A549 (cell line): ENCODE data around the gene RASSF8. TPM values are rescaled to one million over a fixed set of nuclear protein-coding genes. Genes with fewer than 3 reads are reported as not detected.

Experiments
- ATAC-seq, 2 experiments: fragments of 200-7000 bp in 1 of 2; fragments of >200 bp in 1 of 2; cut with Nextera tagmentation in 1 of 2; cut with Tn5 transposase in 1 of 2; 3 replicates each; pipeline versions ENCODE4 v1.8.0 to v1.9.1; 2018 to 2020; ENCODE audit warnings: mild to moderate bottlenecking in 1 of 2, moderate library complexity in 1 of 2
- CTCF ChIA-PET: fragments of 300-600 bp; sonication (Branson Sonifier 250); formaldehyde crosslinking; extraction: SDS; loops from one replicate; lab custom pipeline; 2021; ENCODE audit warnings: antibody characterized with exemption, inconsistent platforms; lab: Yijun Ruan, JAX
- POLR2A ChIA-PET: fragments of 350-600 bp; formaldehyde crosslinking; extraction: SDS; loops from one replicate; lab custom pipeline; 2021; ENCODE audit warnings: antibody characterized with exemption, inconsistent platforms; lab: Yijun Ruan, JAX
- DNase-seq, 2 experiments: peaks; one replicate each; pipeline versions ENCODE4 v3.0.0 to v3.0.0-alpha.2; 2011 to 2016; ENCODE audit warnings: low read depth in 1 of 2, low spot score in 1 of 2
- FAIRE-seq: peaks from 2 replicates; lab custom pipeline; 2011; peaks lifted over from hg19 to GRCh38; lab: Jason Lieb, UNC
- H3K27ac ChIP-seq, 2 experiments: fragments of >200 bp; sonication (Bioruptor Twin); formaldehyde crosslinking; 3 replicates each; pipeline ENCODE4 v1.5.1; 2016 to 2017
- H3K4me1 ChIP-seq: fragments of >200 bp; sonication (Bioruptor Twin); formaldehyde crosslinking; 3 replicates; pipeline ENCODE4 v1.6.1; 2016
- H3K4me2 ChIP-seq: fragments of >200 bp; sonication (Bioruptor Twin); formaldehyde crosslinking; 3 replicates; pipeline ENCODE4 v1.6.1; 2016
- H3K4me3 ChIP-seq: fragments of >200 bp; sonication (Bioruptor Twin); formaldehyde crosslinking; 3 replicates; pipeline ENCODE4 v1.5.1; 2016
- H3K9me3 ChIP-seq: fragments of >200 bp; sonication (Bioruptor Twin); formaldehyde crosslinking; 3 replicates; pipeline ENCODE4 v1.6.1; 2016
- BHLHE40 ChIP-seq: IDR thresholded peaks from 2 replicates; pipeline ENCODE4 v1.6.1; 2012; ENCODE audit warnings: low read depth, low read length, inconsistent platforms
- CHD2 ChIP-seq: fragments of 150-350 bp; IDR thresholded peaks from 2 replicates; pipeline ENCODE4 v1.6.1; 2014; ENCODE audit warnings: low read length; ENCODE audit not compliant: partially characterized antibody
- E2F6 ChIP-seq: IDR thresholded peaks from 2 replicates; pipeline ENCODE4 v1.6.1; 2012; ENCODE audit warnings: low read depth, borderline replicate concordance
- ESRRA ChIP-seq: fragments of 150-350 bp; IDR thresholded peaks from 2 replicates; pipeline ENCODE4 v1.6.1; 2014; ENCODE audit warnings: mild to moderate bottlenecking, low read length, borderline replicate concordance
- FOSB ChIP-seq: fragments of 250-450 bp; sonication (Bioruptor Pico); IDR thresholded peaks from 2 replicates; pipeline ENCODE4 v1.5.0; 2020; ENCODE audit warnings: mild to moderate bottlenecking, moderate library complexity
- FOSL2 ChIP-seq, 2 experiments: fragments of 450-650 bp in 1 of 2; fragments of >200 bp in 1 of 2; sonication (Bioruptor Twin) in 1 of 2; formaldehyde crosslinking; IDR thresholded peaks; 2 replicates each; pipeline versions ENCODE4 v1.5.0 to v1.6.1; 2016 to 2020; ENCODE audit warnings: mild to moderate bottlenecking in 1 of 2, moderate library complexity in 1 of 2
- FOXS1 ChIP-seq: fragments of 250-450 bp; sonication (Bioruptor Pico); IDR thresholded peaks from 2 replicates; pipeline ENCODE4 v1.5.0; 2020; ENCODE audit warnings: mild to moderate bottlenecking, moderate library complexity
- GATA3 ChIP-seq: IDR thresholded peaks from 2 replicates; pipeline ENCODE4 v1.6.1; 2012; ENCODE audit warnings: borderline replicate concordance
- HES2 ChIP-seq: fragments of >200 bp; sonication (Bioruptor Twin); formaldehyde crosslinking; IDR thresholded peaks from 2 replicates; pipeline ENCODE4 v1.6.1; 2016
- HOXA7 ChIP-seq: fragments of 250-450 bp; sonication (Bioruptor Pico); IDR thresholded peaks from 2 replicates; pipeline ENCODE4 v1.5.0; 2020; ENCODE audit warnings: mild to moderate bottlenecking, moderate library complexity
- HOXB13 ChIP-seq: fragments of 250-450 bp; sonication (Bioruptor Pico); IDR thresholded peaks from 2 replicates; pipeline ENCODE4 v1.5.0; 2020; ENCODE audit warnings: low read depth, mild to moderate bottlenecking, moderate library complexity
- HOXB5 ChIP-seq: fragments of 250-450 bp; sonication (Bioruptor Pico); IDR thresholded peaks from 2 replicates; pipeline ENCODE4 v1.5.0; 2020; ENCODE audit warnings: mild to moderate bottlenecking, moderate library complexity
- JUNB ChIP-seq: fragments of >200 bp; sonication (Bioruptor Twin); formaldehyde crosslinking; IDR thresholded peaks from 2 replicates; pipeline ENCODE4 v1.6.1; 2016
- KDM5A ChIP-seq: fragments of 200-600 bp; sonication (generic); IDR thresholded peaks from 2 replicates; pipeline ENCODE4 v1.6.1; 2016; ENCODE audit warnings: antibody characterized with exemption, mild to moderate bottlenecking
- MAFK ChIP-seq: fragments of 450-650 bp; IDR thresholded peaks from 2 replicates; pipeline ENCODE4 v1.6.1; 2014; ENCODE audit not compliant: partially characterized antibody
- MAX ChIP-seq: IDR thresholded peaks from 2 replicates; pipeline ENCODE4 v1.6.1; 2012
- NFE2L2 ChIP-seq: fragments of 150-350 bp; conservative IDR thresholded peaks from 2 replicates; pipeline ENCODE4 v1.6.1; 2014; ENCODE audit warnings: low read length
- NPAS2 ChIP-seq: fragments of 250-450 bp; sonication (Bioruptor Pico); IDR thresholded peaks from 2 replicates; pipeline ENCODE4 v1.8.0; 2022; ENCODE audit warnings: mild to moderate bottlenecking, moderate library complexity, borderline replicate concordance
- NR3C1 ChIP-seq: fragments of >200 bp; sonication (Bioruptor Twin); formaldehyde crosslinking; IDR thresholded peaks from 3 replicates; pipeline ENCODE4 v1.6.1; 2017
- PBX3 ChIP-seq: IDR thresholded peaks from 2 replicates; pipeline ENCODE4 v1.6.1; 2012
- RARB ChIP-seq: fragments of 250-450 bp; sonication (Bioruptor Pico); IDR thresholded peaks from 2 replicates; pipeline ENCODE4 v1.8.0; 2021; ENCODE audit warnings: mild to moderate bottlenecking, moderate library complexity
- SMC3 ChIP-seq: fragments of >200 bp; sonication (Bioruptor Twin); formaldehyde crosslinking; IDR thresholded peaks from 3 replicates; pipeline ENCODE4 v1.6.1; 2018; ENCODE audit warnings: inconsistent platforms
- ZC3H11A ChIP-seq: fragments of 450-650 bp; IDR thresholded peaks from 2 replicates; pipeline ENCODE4 v1.6.1; 2014; ENCODE audit warnings: antibody characterized with exemption, mild to moderate bottlenecking
- ZNF302 ChIP-seq: fragments of 250-450 bp; sonication (Bioruptor Pico); IDR thresholded peaks from 2 replicates; pipeline ENCODE4 v1.9.0; 2021; ENCODE audit warnings: inconsistent platforms, mild to moderate bottlenecking, moderate library complexity
- ZSCAN20 ChIP-seq: fragments of 250-450 bp; sonication (Bioruptor Pico); IDR thresholded peaks from 2 replicates; pipeline ENCODE4 v1.8.0; 2022; ENCODE audit warnings: mild to moderate bottlenecking, moderate library complexity
- WGBS: methylation state at CpG from one replicate; pipeline ENCODE4 v1.1.6; 2017; ENCODE audit errors: missing lambda C conversion rate; 5-methylcytosine and 5-hydroxymethylcytosine counted together
- polyA plus RNA-seq, 4 experiments: library from polyadenylated mRNA; depleted of rRNA in 3 of 4; stranded (reverse); fragments of >200 nt; fragmentation: RNase III in 1 of 4; extraction: RNeasy Plus Mini Kit Qiagen cat#74134 plus additional on column Dnase treatment in 1 of 4; gene quantifications; 2 replicates in 3 of 4; 3 replicates in 1 of 4; pipeline ENCODE4 v1.2.3, GENCODE V29; 2011 to 2017

RASSF8 gene
- polyA plus RNA-seq, 2 of the 4 experiments (the other 2 are of a cell fraction), result 5.7 to 8.7 TPM

GRCh38 chr12:25994901-25995625, 36.6 kb downstream of the RASSF8 start:
- Histone ChIP-seq H3K9me3 (no peaks in the 10 kb centered on the region), H3K27ac (no peak overlapping the region), H3K4me2 (no peak overlapping the region), H3K4me3 (no peak overlapping the region), H3K4me1 (peaks cover 18% of the 10 kb centered on the region)
- ATAC-seq, result no peak
- no peak for TF ChIP-seq BHLHE40
- TF ChIP-seq ZSCAN20 (CRISPR knock-in tag), result no peak
- TF ChIP-seq NFE2L2, result no peak
- no peak for TF ChIP-seq NR3C1
- no peak for TF ChIP-seq JUNB
- no peak for TF ChIP-seq RARB (CRISPR knock-in tag)
- no peak for TF ChIP-seq HES2
- no peak for TF ChIP-seq NPAS2 (CRISPR knock-in tag)
- no peak for TF ChIP-seq MAX
- no peak for TF ChIP-seq SMC3
- no peak for TF ChIP-seq E2F6
- no peak for TF ChIP-seq FOSL2 (IDR thresholded peaks at IDR 0.05)
- TF ChIP-seq FOSL2 (CRISPR knock-in tag; IDR thresholded peaks at IDR 0.05), result no peak
- no peak for TF ChIP-seq GATA3
- no peak for TF ChIP-seq HOXA7 (CRISPR knock-in tag)
- no peak for TF ChIP-seq HOXB13 (CRISPR knock-in tag)
- TF ChIP-seq ZC3H11A, result no peak
- no peak for TF ChIP-seq FOXS1 (CRISPR knock-in tag)
- no peak for TF ChIP-seq HOXB5 (CRISPR knock-in tag)
- FAIRE-seq, result no peak
- 80% methylated on average over 2 of the region's 2 CpGs for WGBS
- CTCF ChIA-PET, result interaction anchor here (0.7 kb wide), 1 partner anchor 11 kb away, joined by 3 read pairs; no protein-coding TSS in a partner anchor
- POLR2A ChIA-PET, result no interaction called here
- no peak for DNase-seq

- no peak for FAIRE-seq
- H3K27ac ChIP-seq, result no peak overlapping the region
- no peak for TF ChIP-seq KDM5A
- TF ChIP-seq ZNF302 (CRISPR knock-in tag), result no peak
- no peak for TF ChIP-seq MAFK
- no peak for TF ChIP-seq ESRRA
- TF ChIP-seq PBX3, result no peak
- TF ChIP-seq NFE2L2, result no peak
- TF ChIP-seq SMC3, result no peak
- no peak for TF ChIP-seq CHD2
- TF ChIP-seq BHLHE40, result no peak
- no peak for TF ChIP-seq FOSB (CRISPR knock-in tag)
- TF ChIP-seq, all 56 proteins: peak for 0
- H3K4me1 ChIP-seq, result peaks cover 18% of the 10 kb centered on the region
- H3K9me3 ChIP-seq, result no peaks in the 10 kb centered on the region
- no peak overlapping the region for H3K4me2 ChIP-seq
- 91% methylated on average over 2 of the region's 2 CpGs for WGBS
- ATAC-seq, result no peak
- ChIA-PET POLR2A (no interaction called here), CTCF (interaction anchor here (0.7 kb wide), 1 partner anchor 12 kb away, joined by 3 read pairs; no protein-coding TSS in a partner anchor)
- H3K4me3 ChIP-seq, result no peak overlapping the region
- no peak for DNase-seq
Observed at GRCh38 chr12:25995906-25996305, 37.4 kb downstream of the RASSF8 start.
